Brain microvascular endothelial cell (primary cell): ENCODE measurements around the gene ATR.
"Not testable (repeated sequence)": the region's sequence is repeated elsewhere in the genome, so short reads cannot be mapped to it uniquely, and the experiment has no call there.

ENCODE experiments used
- DNase-seq: peaks from one replicate; pipeline ENCODE4 v3.0.0-alpha.2; 2020
- H3K27ac ChIP-seq: fragments of 250-450 bp; sonication (Bioruptor Pico); 2 replicates; pipeline ENCODE4 v1.5.1; 2020; ENCODE audit warnings: mild to moderate bottlenecking, moderate library complexity
- H3K27me3 ChIP-seq: fragments of 250-450 bp; sonication (Bioruptor Pico); replicated peaks from 2 replicates; pipeline ENCODE4 v1.5.1; 2020; ENCODE audit warnings: mild to moderate bottlenecking
- H3K36me3 ChIP-seq: fragments of 250-450 bp; sonication (Bioruptor Pico); replicated peaks from 2 replicates; pipeline ENCODE4 v1.5.1; 2020; ENCODE audit warnings: mild to moderate bottlenecking
- H3K4me3 ChIP-seq: 2 replicates; pipeline ENCODE4 v1.5.1; 2011; ENCODE audit warnings: low read depth, mild to moderate bottlenecking, control low read depth, low read length, moderate library complexity
- CTCF ChIP-seq: IDR thresholded peaks from 2 replicates; pipeline ENCODE4 v1.5.1; 2011; ENCODE audit warnings: low read depth, mild to moderate bottlenecking, moderate library complexity, low read length, control low read depth, inconsistent platforms; ENCODE audit errors: missing control alignments
- in situ Hi-C: cut with HindIII; loops from 2 replicates; pipeline ENCODE4 v1.10.0; 2017; ENCODE audit warnings: low sequenced_read_pairs, low pct_ligation_motif_present

Gene ATR

DNA sequence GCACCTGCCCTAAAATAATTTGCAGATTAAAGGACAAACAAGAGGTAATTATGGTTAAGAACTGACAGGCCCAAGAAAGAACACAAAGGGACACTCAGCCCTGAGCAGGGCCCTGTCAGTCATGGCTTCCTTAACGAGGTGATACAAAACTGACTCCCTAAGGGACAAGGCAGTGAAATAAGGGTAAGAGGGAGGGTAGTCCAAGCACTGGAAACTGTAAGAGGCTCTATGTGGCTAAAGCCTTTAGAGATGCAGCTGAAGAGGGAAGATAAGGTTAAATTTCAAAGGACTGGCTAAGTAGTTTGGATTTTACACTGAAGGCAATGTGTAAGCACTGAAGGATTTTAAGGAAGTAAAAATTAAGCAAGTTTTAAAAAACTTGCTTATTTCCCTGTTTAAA is 3.9 kb downstream of the ATR start:
- H3K27me3 ChIP-seq: no peaks in the 10 kb centered on the region
- TF ChIP-seq CTCF: no peak
- no peak overlapping the region for H3K4me3 ChIP-seq
- DNase-seq: no peak
- H3K27ac ChIP-seq: no peak overlapping the region
- peaks cover 2% of the 10 kb centered on the region for H3K36me3 ChIP-seq
- in situ Hi-C loops: loop anchor here (25.0 kb wide), 1 partner anchor 438 kb away; the partner anchor contains the start of gene U2SURP

DNA sequence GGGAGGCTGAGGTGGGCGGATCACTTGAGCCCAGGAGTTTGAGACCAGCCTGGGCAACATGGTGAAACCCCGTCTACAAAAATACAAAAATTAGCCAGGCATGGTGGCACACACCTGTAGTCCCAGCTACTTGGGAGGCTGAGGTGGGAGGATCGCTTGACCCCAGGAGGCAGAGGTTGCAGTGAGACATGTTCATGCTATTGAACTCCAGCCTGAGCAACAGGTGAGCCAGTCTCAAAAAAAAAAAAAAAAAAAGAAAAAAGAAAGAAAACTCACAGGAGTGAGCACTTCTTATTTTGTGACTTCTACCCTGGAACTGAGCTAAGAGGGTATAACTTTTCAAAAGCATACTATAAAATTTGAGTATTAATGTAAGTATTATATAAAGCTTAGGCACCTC is 4.3 kb downstream of the ATR start:
- H3K27ac ChIP-seq, H3K27me3 ChIP-seq, DNase-seq, in situ Hi-C loops, H3K36me3 ChIP-seq, H3K4me3 ChIP-seq: not testable (repeated sequence)

DNA sequence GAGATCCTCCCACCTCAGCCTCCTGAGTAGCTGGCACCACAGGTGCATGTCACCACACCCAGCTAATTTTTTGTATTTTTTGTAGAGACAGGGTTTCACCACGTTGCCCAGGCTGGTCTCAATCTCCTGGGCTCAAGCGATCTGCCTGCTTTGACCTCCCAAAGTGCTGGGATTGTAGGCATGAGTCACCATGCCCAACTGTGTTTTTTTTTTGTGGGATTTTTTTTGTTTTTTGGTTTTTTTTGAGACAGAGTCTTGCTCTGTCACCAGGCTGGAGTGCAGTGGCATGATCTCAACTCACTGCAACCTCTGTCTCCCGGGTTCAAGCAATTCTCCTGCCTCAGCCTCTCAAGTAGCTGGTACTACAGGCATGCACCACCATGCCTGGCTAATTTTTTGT is 9.1 kb downstream of the ATR start:
- peak; percentile 7 for DNase-seq
- H3K36me3 ChIP-seq, in situ Hi-C loops: not testable (repeated sequence)

DNA sequence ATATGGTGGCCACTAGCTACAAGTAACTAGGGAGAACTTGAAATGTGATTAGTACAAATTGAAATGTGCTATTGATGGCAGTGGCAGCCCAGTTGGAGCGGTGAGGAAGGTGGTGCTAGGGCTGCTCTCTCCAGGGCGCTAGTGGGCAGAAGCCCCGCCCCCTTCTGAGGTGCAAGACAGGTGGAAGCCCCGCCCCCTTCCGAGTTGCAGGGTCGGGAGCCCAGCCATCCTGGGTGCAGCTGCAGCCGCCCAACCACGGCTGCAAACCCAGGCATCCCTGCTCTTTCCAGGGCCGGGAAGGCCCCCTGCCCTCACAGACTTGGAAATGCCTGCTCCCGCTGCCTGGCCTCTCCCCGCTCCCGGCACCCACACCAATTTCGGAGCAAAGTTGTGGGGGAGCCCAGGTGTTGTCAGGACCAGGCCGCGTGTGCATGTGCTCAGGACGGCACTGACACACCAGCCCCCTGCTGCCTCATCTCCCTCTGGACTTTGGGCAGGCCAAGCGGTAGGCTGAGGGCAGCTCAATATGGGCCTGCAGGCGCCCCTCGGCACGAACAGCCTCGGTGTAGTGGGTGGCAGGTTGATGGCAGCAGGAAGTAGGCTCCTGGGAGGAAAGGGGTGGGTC is 10.0 kb downstream of the ATR start:
- peaks cover 4% of the 10 kb centered on the region for H3K36me3 ChIP-seq
- no peak overlapping the region for H3K4me3 ChIP-seq
- TF ChIP-seq CTCF: no peak
- in situ Hi-C loops: no loop called here
- no peak overlapping the region for H3K27ac ChIP-seq
- no peak for DNase-seq
- H3K27me3 ChIP-seq: no peaks in the 10 kb centered on the region

More for the DNA sequence above, 9.1 kb downstream of the ATR start:
- H3K4me3 ChIP-seq, H3K27ac ChIP-seq, H3K27me3 ChIP-seq: not testable (repeated sequence)

DNA sequence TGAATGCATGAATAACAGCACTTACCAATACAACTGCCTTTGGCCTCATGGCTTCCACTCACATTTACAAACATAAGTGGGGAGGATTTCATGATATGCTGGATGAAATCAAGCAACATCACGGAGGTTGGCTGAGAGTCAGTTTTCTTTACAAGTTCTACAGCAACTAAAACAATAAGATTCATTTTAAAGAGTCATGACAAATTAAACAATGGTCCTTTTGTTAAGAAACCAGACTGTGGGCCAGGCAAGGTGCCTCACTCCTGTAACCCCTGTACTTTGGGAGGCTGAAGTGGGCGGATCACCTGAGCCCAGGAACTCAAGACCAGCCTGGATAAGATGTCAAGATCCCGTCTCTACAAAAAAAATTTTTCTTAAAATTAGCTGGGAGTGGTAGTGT is 12.4 kb downstream of the ATR start:
- no peak overlapping the region for H3K27ac ChIP-seq
- in situ Hi-C loops: no loop called here
- no peaks in the 10 kb centered on the region for H3K27me3 ChIP-seq
- no peak overlapping the region for H3K4me3 ChIP-seq
- DNase-seq: no peak
- peaks cover 4% of the 10 kb centered on the region for H3K36me3 ChIP-seq
- no peak for TF ChIP-seq CTCF

DNA sequence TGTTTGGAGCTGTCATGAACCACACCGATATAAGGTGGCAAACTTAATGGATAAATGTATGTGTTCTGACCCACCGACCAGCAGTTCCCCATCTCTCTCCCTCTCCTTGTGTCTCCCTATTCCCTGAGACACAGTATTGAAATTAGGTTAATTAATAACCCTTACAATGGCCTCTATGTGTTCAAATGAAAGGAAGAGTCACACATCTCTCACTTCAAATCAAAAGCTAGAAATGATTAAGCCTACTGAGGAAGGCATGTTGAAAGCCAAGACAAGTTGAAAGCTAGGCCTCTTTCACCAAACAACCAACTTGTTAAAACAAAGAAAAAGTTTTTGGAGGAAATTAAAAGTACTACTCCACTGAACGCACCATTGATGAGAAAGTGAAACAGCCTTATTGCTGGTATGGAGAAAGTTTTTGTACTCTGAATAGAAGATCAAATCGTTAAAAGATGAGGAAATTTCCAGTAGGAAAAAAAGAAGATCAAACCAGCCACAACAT is 15.0 kb downstream of the ATR start:
- no peak for TF ChIP-seq CTCF
- no peak overlapping the region for H3K27ac ChIP-seq
- no peaks in the 10 kb centered on the region for H3K27me3 ChIP-seq
- no peak for DNase-seq
- in situ Hi-C loops: no loop called here
- H3K4me3 ChIP-seq: no peak overlapping the region
- H3K36me3 ChIP-seq: peaks cover 6% of the 10 kb centered on the region

- H3K27ac ChIP-seq: no peak overlapping the region
- no peaks in the 10 kb centered on the region for H3K27me3 ChIP-seq
- H3K36me3 ChIP-seq: peaks cover 11% of the 10 kb centered on the region
- no peak overlapping the region for H3K4me3 ChIP-seq
- no peak for TF ChIP-seq CTCF
- DNase-seq: no peak
- in situ Hi-C loops: no loop called here
Observed at GRCh38 chr3:142560118-142560517, 18.4 kb downstream of the ATR start.
